Measurements from ENCODE around the gene CABP4. TPM values are rescaled to one million over a fixed set of nuclear protein-coding genes. Genes with fewer than 3 reads are reported as not detected.

Gene CABP4
- total and polyA plus RNA-seq, 10 of the 15 experiments (the other 5 are each of a cell fraction or from before 2014, with no cell fraction given): 0.04 to 0.41 (median 0.14) TPM; not detected in 2

- TF ChIP-seq CTCF (IDR thresholded peaks at IDR 0.05 in 2 of 3, conservative IDR thresholded peaks at IDR 0.05 in 1 of 3; ENCODE audit: control insufficient read depth in 2 of 3, extremely low read depth in 1 of 3, insufficient read depth in 1 of 3, low read depth in 3 of 3, low read length in 3 of 3) (no peak), SRF (IDR thresholded peaks at IDR 0.05; ENCODE audit: low read depth in 2 of 2, low read length in 2 of 2) (peak; percentile 85 to 97), FOXM1 (IDR thresholded peaks at IDR 0.05; ENCODE audit: low read depth, low read length) (no peak), KLF5 (IDR thresholded peaks at IDR 0.05; ENCODE audit: partially characterized antibody) (no peak), PML (IDR thresholded peaks at IDR 0.05; ENCODE audit: low read length) (no peak), ZNF592 (IDR thresholded peaks at IDR 0.05) (0 out of 2 replicates have a peak, but pooled peaks have one; percentile 38), MXI1 (IDR thresholded peaks at IDR 0.05; ENCODE audit: low read depth, low read length) (no peak), NRF1 (conservative IDR thresholded peaks at IDR 0.05; ENCODE audit: low read depth, low read length) (no peak), MTA3 (IDR thresholded peaks at IDR 0.05; ENCODE audit: borderline replicate concordance, low read length) (no peak), HDAC6 (IDR thresholded peaks at IDR 0.05; ENCODE audit: unreplicated experiment) (no peak), CEBPB (IDR thresholded peaks at IDR 0.05; ENCODE audit: borderline replicate concordance in 1 of 2, low read depth in 2 of 2, low read length in 2 of 2) (no peak), SPI1 (IDR thresholded peaks at IDR 0.05; ENCODE audit: borderline replicate concordance, insufficient read depth, low read depth, low read length) (no peak), ATF7 (IDR thresholded peaks at IDR 0.05; ENCODE audit: low read depth) (peak; percentile 64), ZBTB11 (CRISPR knock-in tag; IDR thresholded peaks at IDR 0.05) (no peak), RFX5 (IDR thresholded peaks at IDR 0.05; ENCODE audit: low read depth, low read length) (no peak), PAX5 (IDR thresholded peaks at IDR 0.05; ENCODE audit: borderline replicate concordance, low read depth, low read length) (peak; percentile 84), POU2F2 (IDR thresholded peaks at IDR 0.05; ENCODE audit: borderline replicate concordance, low read depth, low read length) (peak; percentile 90), FOXK2 (IDR thresholded peaks at IDR 0.05) (no peak), ZNF217 (IDR thresholded peaks at IDR 0.05) (no peak)
Measured at GRCh38 chr11:67436459-67437081, 18.6 kb upstream of the CABP4 start (continued).

Data from GM12878 (cell line).